ENCODE results near the gene ERBB4. TPM values are rescaled to one million over a fixed set of nuclear protein-coding genes. Genes with fewer than 3 reads are reported as not detected.

The ERBB4 gene
- total and polyA plus RNA-seq, 7 experiments from 2014 or later = not detected

DNA sequence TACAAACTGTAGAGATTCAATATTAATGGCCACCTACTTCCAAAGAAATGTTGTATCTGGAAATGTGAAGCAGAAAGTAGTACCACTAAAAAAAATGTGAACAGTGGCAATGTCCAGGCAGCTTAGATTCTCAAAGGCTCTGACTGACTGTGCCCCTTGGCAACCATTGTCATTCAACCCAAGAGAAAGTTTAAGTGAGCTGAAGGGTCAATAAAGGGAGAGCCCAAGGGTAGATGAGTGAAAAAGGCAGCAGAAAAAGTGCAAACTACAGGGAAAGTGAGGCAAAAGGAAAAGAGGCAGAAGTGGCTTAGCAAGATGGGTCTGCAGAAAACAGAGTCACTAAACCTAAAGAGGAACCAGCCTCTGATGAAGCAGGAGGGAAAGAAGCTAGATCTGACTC, 1179.3 kb downstream of the ERBB4 start:
- Mint-ChIP-seq H3K27ac (no peak overlapping the region), H3K36me3 (no peaks in the 10 kb centered on the region), H3K9me3 (peaks cover 0 to 10% (median 4%) of the 10 kb centered on the region in 11 donors), H3K4me1 (no peaks in the 10 kb centered on the region), H3K4me3 (no peak overlapping the region), H3K27me3 (peaks cover 0 to 3% (median 0%) of the 10 kb centered on the region in 5 donors)
- H3K27me3 ChIP-seq (ENCODE audit: control insufficient read depth in 2 of 2, insufficient read depth in 2 of 2, low read length in 2 of 2) = no peaks in the 10 kb centered on the region
- DNase-seq (no peak), ATAC-seq (no peak)
- POLR2A ChIA-PET = no interaction called here
- H3K36me3 ChIP-seq (ENCODE audit: control insufficient read depth in 2 of 3, insufficient read depth in 3 of 3, low read length in 3 of 3) = no peaks in the 10 kb centered on the region
- CTCF ChIA-PET = no interaction called here
- H3K4me1 ChIP-seq (ENCODE audit: control insufficient read depth in 2 of 2, insufficient read depth in 2 of 2, low read length in 2 of 2) = no peaks in the 10 kb centered on the region
- no peaks in the 10 kb centered on the region for H3K9me3 ChIP-seq (ENCODE audit: control insufficient read depth in 2 of 3, low read length in 3 of 3)
- H3K27ac ChIP-seq (ENCODE audit: low read depth, low read length) = no peak overlapping the region
- intact Hi-C loops (cut with micrococcal nuclease) = no loop called here
- no peak overlapping the region for H3K4me3 ChIP-seq (ENCODE audit: low read length)

GRCh38 chr2:211358504-211358903, 1180.1 kb downstream of the ERBB4 start:
- CTCF ChIA-PET = no interaction called here
- peaks cover 0 to 9% (median 2%) of the 10 kb centered on the region in 11 donors for H3K9me3 Mint-ChIP-seq
- intact Hi-C loops (cut with micrococcal nuclease) = no loop called here

DNA sequence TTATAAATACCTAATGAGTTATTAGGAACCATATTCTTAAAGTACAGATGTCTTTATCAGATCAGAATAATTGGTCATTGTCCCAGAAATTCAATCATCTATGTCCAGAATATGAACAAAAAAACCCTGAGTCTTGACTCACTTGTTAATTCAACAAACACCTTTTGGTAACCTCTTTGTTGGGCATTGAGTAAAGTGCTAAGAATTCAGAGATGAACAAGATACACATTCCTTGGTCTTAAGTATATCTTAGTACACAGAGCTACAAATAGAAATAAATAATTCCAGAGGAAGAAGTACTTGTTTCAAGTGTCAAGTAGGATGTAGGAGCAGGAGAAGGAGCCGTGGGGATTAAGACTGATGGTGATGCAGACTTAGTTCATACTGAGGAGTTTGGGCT, 1184.1 kb downstream of the ERBB4 start:
- H3K36me3 Mint-ChIP-seq = no peaks in the 10 kb centered on the region
- CTCF ChIA-PET = no interaction called here
- H3K9me3 ChIP-seq (ENCODE audit: control insufficient read depth in 2 of 3, low read length in 3 of 3) = no peaks in the 10 kb centered on the region
- no peak for DNase-seq
- H3K27me3 ChIP-seq (ENCODE audit: control insufficient read depth in 2 of 2, insufficient read depth in 2 of 2, low read length in 2 of 2) = no peaks in the 10 kb centered on the region
- H3K4me3 ChIP-seq (ENCODE audit: low read length) = no peak overlapping the region
- peaks cover 0 to 9% (median 0%) of the 10 kb centered on the region in 11 donors for H3K9me3 Mint-ChIP-seq
- no peaks in the 10 kb centered on the region for H3K4me1 ChIP-seq (ENCODE audit: control insufficient read depth in 2 of 2, insufficient read depth in 2 of 2, low read length in 2 of 2)
- ATAC-seq = no peak
- H3K4me3 Mint-ChIP-seq = no peak overlapping the region
- POLR2A ChIA-PET = no interaction called here
- no peaks in the 10 kb centered on the region for H3K36me3 ChIP-seq (ENCODE audit: control insufficient read depth in 2 of 3, insufficient read depth in 3 of 3, low read length in 3 of 3)
- peaks cover 0 to 3% (median 0%) of the 10 kb centered on the region in 5 donors for H3K27me3 Mint-ChIP-seq
- H3K27ac ChIP-seq (ENCODE audit: low read depth, low read length) = no peak overlapping the region
- no peaks in the 10 kb centered on the region for H3K4me1 Mint-ChIP-seq
- H3K27ac Mint-ChIP-seq = no peak overlapping the region
- intact Hi-C loops (cut with micrococcal nuclease) = no loop called here

More at GRCh38 chr2:211358504-211358903, 1180.1 kb downstream of the ERBB4 start:
- Mint-ChIP-seq H3K4me1 (no peaks in the 10 kb centered on the region), H3K27me3 (peaks cover 0 to 3% (median 0%) of the 10 kb centered on the region in 5 donors), H3K36me3 (no peaks in the 10 kb centered on the region), H3K27ac (no peak overlapping the region), H3K4me3 (no peak overlapping the region)
- H3K27me3 ChIP-seq (ENCODE audit: control insufficient read depth in 2 of 2, insufficient read depth in 2 of 2, low read length in 2 of 2) = no peaks in the 10 kb centered on the region
- no peak for DNase-seq
- no peak overlapping the region for H3K27ac ChIP-seq (ENCODE audit: low read depth, low read length)
- ATAC-seq = no peak
- no peaks in the 10 kb centered on the region for H3K9me3 ChIP-seq (ENCODE audit: control insufficient read depth in 2 of 3, low read length in 3 of 3)
- H3K4me3 ChIP-seq (ENCODE audit: low read length) = no peak overlapping the region
- no peaks in the 10 kb centered on the region for H3K36me3 ChIP-seq (ENCODE audit: control insufficient read depth in 2 of 3, insufficient read depth in 3 of 3, low read length in 3 of 3)
- POLR2A ChIA-PET = no interaction called here
- H3K4me1 ChIP-seq (ENCODE audit: control insufficient read depth in 2 of 2, insufficient read depth in 2 of 2, low read length in 2 of 2) = no peaks in the 10 kb centered on the region

GRCh38 chr2:211351987-211352386, 1186.6 kb downstream of the ERBB4 start:
- ATAC-seq = no peak
- H3K4me1 Mint-ChIP-seq = no peaks in the 10 kb centered on the region
- H3K27ac Mint-ChIP-seq = no peak overlapping the region
- H3K27me3 ChIP-seq (ENCODE audit: control insufficient read depth in 2 of 2, insufficient read depth in 2 of 2, low read length in 2 of 2) = no peaks in the 10 kb centered on the region
- no peak overlapping the region for H3K4me3 Mint-ChIP-seq
- no peaks in the 10 kb centered on the region for H3K27me3 Mint-ChIP-seq
- peaks cover 0 to 9% (median 2%) of the 10 kb centered on the region in 11 donors for H3K9me3 Mint-ChIP-seq
- no peaks in the 10 kb centered on the region for H3K36me3 Mint-ChIP-seq
- ChIA-PET CTCF (no interaction called here), POLR2A (no interaction called here)
- no peak for DNase-seq
- no peak overlapping the region for H3K27ac ChIP-seq (ENCODE audit: low read depth, low read length)
- no peak overlapping the region for H3K4me3 ChIP-seq (ENCODE audit: low read length)
- H3K36me3 ChIP-seq (ENCODE audit: control insufficient read depth in 2 of 3, insufficient read depth in 3 of 3, low read length in 3 of 3) = no peaks in the 10 kb centered on the region
- H3K9me3 ChIP-seq (ENCODE audit: control insufficient read depth in 2 of 3, low read length in 3 of 3) = no peaks in the 10 kb centered on the region
- intact Hi-C loops (cut with micrococcal nuclease) = no loop called here
- H3K4me1 ChIP-seq (ENCODE audit: control insufficient read depth in 2 of 2, insufficient read depth in 2 of 2, low read length in 2 of 2) = no peaks in the 10 kb centered on the region

DNA sequence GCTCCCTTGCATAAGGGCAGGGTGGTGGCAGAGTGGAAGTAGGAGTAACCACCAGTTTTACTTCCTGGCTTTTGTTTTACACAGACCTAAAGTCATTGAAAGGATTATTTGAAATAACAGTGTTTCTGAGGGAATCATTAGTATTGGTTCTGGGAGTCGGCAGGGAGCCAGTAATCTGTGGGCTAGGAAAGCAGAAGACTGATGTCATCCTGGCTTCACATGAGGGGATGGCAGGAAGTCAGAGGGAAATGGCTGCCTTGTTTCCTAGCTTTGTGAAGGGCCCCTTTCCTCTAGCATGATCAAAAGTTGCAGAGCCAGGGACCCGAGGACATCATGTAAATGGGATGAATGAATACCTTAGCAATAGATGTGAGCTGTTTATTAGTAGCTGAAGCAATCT, 1189.6 kb downstream of the ERBB4 start:
- no peak overlapping the region for H3K27ac ChIP-seq (ENCODE audit: low read depth, low read length)
- POLR2A ChIA-PET = no interaction called here
- no peaks in the 10 kb centered on the region for H3K36me3 ChIP-seq (ENCODE audit: control insufficient read depth in 2 of 3, insufficient read depth in 3 of 3, low read length in 3 of 3)
- H3K9me3 ChIP-seq (ENCODE audit: control insufficient read depth in 2 of 3, low read length in 3 of 3) = no peaks in the 10 kb centered on the region
- no peaks in the 10 kb centered on the region for H3K4me1 Mint-ChIP-seq
- H3K9me3 Mint-ChIP-seq = peaks cover 0 to 10% (median 2%) of the 10 kb centered on the region in 11 donors
- DNase-seq (no peak), ATAC-seq (no peak)
- H3K36me3 Mint-ChIP-seq = no peaks in the 10 kb centered on the region
- H3K4me3 ChIP-seq (ENCODE audit: low read length) = no peak overlapping the region
- no peak overlapping the region for H3K27ac Mint-ChIP-seq
- H3K4me1 ChIP-seq (ENCODE audit: control insufficient read depth in 2 of 2, insufficient read depth in 2 of 2, low read length in 2 of 2) = no peaks in the 10 kb centered on the region
- H3K27me3 Mint-ChIP-seq = no peaks in the 10 kb centered on the region
- intact Hi-C loops (cut with micrococcal nuclease) = no loop called here
- H3K27me3 ChIP-seq (ENCODE audit: control insufficient read depth in 2 of 2, insufficient read depth in 2 of 2, low read length in 2 of 2) = no peaks in the 10 kb centered on the region
- CTCF ChIA-PET = no interaction called here
- H3K4me3 Mint-ChIP-seq = no peak overlapping the region

DNA sequence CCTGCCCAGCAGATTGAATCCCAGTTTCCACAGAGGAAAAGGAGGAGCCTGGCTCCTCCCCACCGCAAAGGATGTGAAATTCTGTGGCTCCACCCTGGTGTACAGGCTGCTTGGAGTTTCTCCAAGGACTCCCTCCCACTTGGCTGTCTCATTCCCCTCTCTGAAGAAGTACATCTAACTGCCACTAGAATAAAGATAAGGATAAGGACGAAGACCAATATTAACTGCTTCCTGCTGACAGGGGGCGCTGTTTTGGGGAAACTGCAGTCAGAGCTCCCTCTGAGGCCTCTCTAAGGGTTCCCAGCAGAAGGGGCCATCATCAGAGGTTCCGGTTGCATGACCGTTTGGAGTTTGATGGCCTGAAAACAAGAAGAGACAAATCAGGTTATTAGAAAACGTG, 1191.3 kb downstream of the ERBB4 start:
- no peak overlapping the region for H3K4me3 Mint-ChIP-seq
- Histone ChIP-seq H3K27me3 (ENCODE audit: control insufficient read depth in 2 of 2, insufficient read depth in 2 of 2, low read length in 2 of 2) (no peaks in the 10 kb centered on the region), H3K36me3 (ENCODE audit: control insufficient read depth in 2 of 3, insufficient read depth in 3 of 3, low read length in 3 of 3) (no peaks in the 10 kb centered on the region), H3K27ac (ENCODE audit: low read depth, low read length) (no peak overlapping the region), H3K4me1 (ENCODE audit: control insufficient read depth in 2 of 2, insufficient read depth in 2 of 2, low read length in 2 of 2) (no peaks in the 10 kb centered on the region), H3K4me3 (ENCODE audit: low read length) (no peak overlapping the region), H3K9me3 (ENCODE audit: control insufficient read depth in 2 of 3, low read length in 3 of 3) (no peaks in the 10 kb centered on the region)
- intact Hi-C loops (cut with micrococcal nuclease) = no loop called here
- H3K27ac Mint-ChIP-seq = no peak overlapping the region
- H3K36me3 Mint-ChIP-seq = no peaks in the 10 kb centered on the region
- no peak for DNase-seq
- POLR2A ChIA-PET = no interaction called here
- no peak for ATAC-seq
- no peaks in the 10 kb centered on the region for H3K4me1 Mint-ChIP-seq
- peaks cover 0 to 7% (median 2%) of the 10 kb centered on the region in 11 donors for H3K9me3 Mint-ChIP-seq
- no peaks in the 10 kb centered on the region for H3K27me3 Mint-ChIP-seq
- CTCF ChIA-PET = no interaction called here

GRCh38 chr2:211344289-211344688, 1194.3 kb downstream of the ERBB4 start:
- Mint-ChIP-seq H3K4me3 (no peak overlapping the region), H3K9me3 (peaks cover 0 to 7% (median 2%) of the 10 kb centered on the region in 11 donors), H3K4me1 (no peaks in the 10 kb centered on the region), H3K27ac (no peak overlapping the region), H3K36me3 (no peaks in the 10 kb centered on the region), H3K27me3 (no peaks in the 10 kb centered on the region)
- Histone ChIP-seq H3K36me3 (ENCODE audit: control insufficient read depth in 2 of 3, insufficient read depth in 3 of 3, low read length in 3 of 3) (no peaks in the 10 kb centered on the region), H3K4me3 (ENCODE audit: low read length) (no peak overlapping the region), H3K27ac (ENCODE audit: low read depth, low read length) (no peak overlapping the region), H3K4me1 (ENCODE audit: control insufficient read depth in 2 of 2, insufficient read depth in 2 of 2, low read length in 2 of 2) (no peaks in the 10 kb centered on the region), H3K9me3 (ENCODE audit: control insufficient read depth in 2 of 3, low read length in 3 of 3) (no peaks in the 10 kb centered on the region), H3K27me3 (ENCODE audit: control insufficient read depth in 2 of 2, insufficient read depth in 2 of 2, low read length in 2 of 2) (no peaks in the 10 kb centered on the region)
- CTCF ChIA-PET = no interaction called here
- intact Hi-C loops (cut with micrococcal nuclease) = no loop called here
- DNase-seq (no peak), ATAC-seq (no peak)
- POLR2A ChIA-PET = no interaction called here
